HG02763 (cell line): ENCODE data around the gene ANKLE2.

Experiments
- ATAC-seq: cut with Tn5 transposase; IDR thresholded peaks from one replicate; pipeline ENCODE4 v1.9.1; 2021; ENCODE audit warnings: mild to moderate bottlenecking, moderate library complexity; ENCODE audit not compliant: unreplicated experiment

ANKLE2 gene

GRCh38 chr12:132747896-132748295 lies 13.7 kb downstream of the ANKLE2 start:
- no peak for ATAC-seq

GRCh38 chr12:132747395-132747794 lies 14.2 kb downstream of the ANKLE2 start:
- no peak for ATAC-seq

- ATAC-seq = no peak
Observed at GRCh38 chr12:132746613-132747012, 15.0 kb downstream of the ANKLE2 start.

- ATAC-seq = no peak
Observed at GRCh38 chr12:132743831-132744230, 17.8 kb downstream of the ANKLE2 start.

- no peak for ATAC-seq
Observed at GRCh38 chr12:132741620-132742019, 20.0 kb downstream of the ANKLE2 start.

- ATAC-seq = no peak
Observed at GRCh38 chr12:132740652-132741051, 21.0 kb downstream of the ANKLE2 start.

- no peak for ATAC-seq
Observed at GRCh38 chr12:132740313-132740646, 21.4 kb downstream of the ANKLE2 start.

- no peak for ATAC-seq
Observed at GRCh38 chr12:132739600-132740312, 21.9 kb downstream of the ANKLE2 start.

- ATAC-seq = no peak
Observed at GRCh38 chr12:132736913-132737312, 24.7 kb downstream of the ANKLE2 start.

GRCh38 chr12:132736378-132736777 lies 25.3 kb downstream of the ANKLE2 start:
- no peak for ATAC-seq

- no peak for ATAC-seq
Observed at GRCh38 chr12:132735496-132735895, 26.1 kb downstream of the ANKLE2 start.

- no peak for ATAC-seq
Observed at GRCh38 chr12:132734206-132734605, 27.4 kb downstream of the ANKLE2 start.

- no peak for ATAC-seq
Observed at GRCh38 chr12:132731574-132731973, 30.1 kb downstream of the ANKLE2 start.

- no peak for ATAC-seq
Observed at GRCh38 chr12:132730353-132730752, 31.3 kb downstream of the ANKLE2 start.

- ATAC-seq = no peak
Observed at GRCh38 chr12:132729541-132730320, 31.9 kb downstream of the ANKLE2 start.

- ATAC-seq = no peak
Observed at GRCh38 chr12:132728502-132728901, 33.1 kb downstream of the ANKLE2 start.

- no peak for ATAC-seq
Observed at GRCh38 chr12:132727091-132727794, 34.4 kb downstream of the ANKLE2 start.

GRCh38 chr12:132726386-132726785 lies 35.2 kb downstream of the ANKLE2 start:
- no peak for ATAC-seq

GRCh38 chr12:132724506-132725241 lies 37.0 kb downstream of the ANKLE2 start:
- no peak for ATAC-seq

GRCh38 chr12:132723764-132724140 lies 37.9 kb downstream of the ANKLE2 start:
- ATAC-seq = no peak
